WERI-Rb-1 (cell line): ENCODE measurements around the gene WNT8B.

Experiments
- DNase-seq: peaks from one replicate; pipeline ENCODE4 v3.0.0-alpha.2; 2020
- H3K27ac ChIP-seq: fragments of 250-450 bp; sonication (Bioruptor Pico); 2 replicates; pipeline ENCODE4 v1.5.1; 2020; ENCODE audit warnings: mild to moderate bottlenecking, moderate library complexity
- H3K27me3 ChIP-seq: fragments of 250-450 bp; sonication (Bioruptor Pico); 2 replicates; pipeline ENCODE4 v1.5.1; 2021; ENCODE audit warnings: mild to moderate bottlenecking, low read depth, moderate library complexity; ENCODE audit not compliant: insufficient read depth, severe bottlenecking
- H3K36me3 ChIP-seq: fragments of 250-450 bp; sonication (Bioruptor Pico); 2 replicates; pipeline ENCODE4 v1.5.1; 2020; ENCODE audit warnings: mild to moderate bottlenecking, moderate library complexity
- H3K4me3 ChIP-seq: 2 replicates; pipeline ENCODE4 v1.5.1; 2011; ENCODE audit warnings: low read depth, mild to moderate bottlenecking, control low read depth, low read length
- H3K9me3 ChIP-seq: fragments of 250-450 bp; sonication (Bioruptor Pico); 2 replicates; pipeline ENCODE4 v1.5.1; 2021; ENCODE audit warnings: mild to moderate bottlenecking, moderate library complexity; ENCODE audit not compliant: severe bottlenecking
- CTCF ChIP-seq: IDR thresholded peaks from 2 replicates; pipeline ENCODE4 v1.5.1; 2011; ENCODE audit warnings: low read depth, mild to moderate bottlenecking, control low read depth, inconsistent platforms, low read length

WNT8B gene

GRCh38 chr10:100448951-100449350 lies 13.9 kb upstream of the WNT8B start:
- H3K36me3 ChIP-seq: no peaks in the 10 kb centered on the region
- no peak for TF ChIP-seq CTCF
- no peak for DNase-seq
- no peak overlapping the region for H3K27ac ChIP-seq
- no peak overlapping the region for H3K4me3 ChIP-seq
- no peaks in the 10 kb centered on the region for H3K27me3 ChIP-seq
- no peaks in the 10 kb centered on the region for H3K9me3 ChIP-seq

GRCh38 chr10:100468322-100468721 lies 5.5 kb downstream of the WNT8B start:
- H3K27me3 ChIP-seq: no peaks in the 10 kb centered on the region
- no peak overlapping the region for H3K27ac ChIP-seq
- TF ChIP-seq CTCF: no peak
- no peaks in the 10 kb centered on the region; the same call in 1 of the 2 replicates for H3K36me3 ChIP-seq
- no peak overlapping the region for H3K4me3 ChIP-seq
- DNase-seq: no peak
- H3K9me3 ChIP-seq: no peaks in the 10 kb centered on the region

- Histone ChIP-seq H3K9me3 (no peaks in the 10 kb centered on the region), H3K27me3 (no peaks in the 10 kb centered on the region), H3K4me3 (no peak overlapping the region), H3K27ac (no peak overlapping the region), H3K36me3 (no peaks in the 10 kb centered on the region; the same call in 1 of the 2 replicates)
- no peak for TF ChIP-seq CTCF
- no peak for DNase-seq
Observed at GRCh38 chr10:100468978-100469377, 6.2 kb downstream of the WNT8B start.

- H3K36me3 ChIP-seq: no peaks in the 10 kb centered on the region; the same call in 1 of the 2 replicates
- H3K27ac ChIP-seq: no peak overlapping the region
- H3K9me3 ChIP-seq: no peaks in the 10 kb centered on the region
- DNase-seq: no peak
- H3K4me3 ChIP-seq: no peak overlapping the region
- no peak for TF ChIP-seq CTCF
- no peaks in the 10 kb centered on the region for H3K27me3 ChIP-seq
Observed at GRCh38 chr10:100469756-100470155, 6.9 kb downstream of the WNT8B start.

GRCh38 chr10:100470367-100470766 lies 7.6 kb downstream of the WNT8B start:
- Histone ChIP-seq H3K4me3 (no peak overlapping the region), H3K36me3 (no peaks in the 10 kb centered on the region; the same call in 1 of the 2 replicates), H3K27me3 (no peaks in the 10 kb centered on the region), H3K27ac (no peak overlapping the region), H3K9me3 (no peaks in the 10 kb centered on the region)
- DNase-seq: no peak
- no peak for TF ChIP-seq CTCF

- Histone ChIP-seq H3K36me3 (no peaks in the 10 kb centered on the region), H3K4me3 (no peak overlapping the region), H3K9me3 (no peaks in the 10 kb centered on the region), H3K27me3 (peaks cover 40% of the 10 kb centered on the region), H3K27ac (no peak overlapping the region)
- no peak for TF ChIP-seq CTCF
- DNase-seq: no peak
Observed at GRCh38 chr10:100477970-100478369, 15.2 kb downstream of the WNT8B start.
